GM21737 (cell line): ENCODE data around the gene CTDP1.

Source experiments
- ATAC-seq: cut with Tn5 transposase; IDR thresholded peaks from one replicate; pipeline ENCODE4 v1.9.1; 2021; ENCODE audit warnings: mild to moderate bottlenecking, moderate library complexity; ENCODE audit not compliant: unreplicated experiment

CTDP1 gene

GRCh38 chr18:79697178-79697577 is 17.6 kb downstream of the CTDP1 start:
- no peak for ATAC-seq

- no peak for ATAC-seq
These were observed 18.4 kb downstream of the CTDP1 start for GRCh38 chr18:79697976-79698375.

GRCh38 chr18:79698668-79699335 is 19.2 kb downstream of the CTDP1 start:
- no peak for ATAC-seq

GRCh38 chr18:79699653-79700052 is 20.1 kb downstream of the CTDP1 start:
- ATAC-seq = no peak

GRCh38 chr18:79702906-79703305 is 23.3 kb downstream of the CTDP1 start:
- no peak for ATAC-seq

- ATAC-seq = no peak
These were observed 25.0 kb downstream of the CTDP1 start for GRCh38 chr18:79704631-79705030.

GRCh38 chr18:79705272-79705671 is 25.7 kb downstream of the CTDP1 start:
- ATAC-seq = no peak

- no peak for ATAC-seq
These were observed 26.4 kb downstream of the CTDP1 start for GRCh38 chr18:79706006-79706405.

- ATAC-seq = no peak
These were observed 27.1 kb downstream of the CTDP1 start for GRCh38 chr18:79706658-79707057.

GRCh38 chr18:79707239-79707638 is 27.6 kb downstream of the CTDP1 start:
- no peak for ATAC-seq

- ATAC-seq = no peak
These were observed 28.1 kb downstream of the CTDP1 start for GRCh38 chr18:79707671-79708070.

- no peak for ATAC-seq
These were observed 28.8 kb downstream of the CTDP1 start for GRCh38 chr18:79708412-79708811.

GRCh38 chr18:79712206-79712857 is 32.7 kb downstream of the CTDP1 start:
- no peak for ATAC-seq

- no peak for ATAC-seq
These were observed 33.7 kb downstream of the CTDP1 start for GRCh38 chr18:79713341-79713740.

GRCh38 chr18:79714531-79715240 is 35.1 kb downstream of the CTDP1 start:
- ATAC-seq = no peak

- ATAC-seq = no peak
These were observed 35.7 kb downstream of the CTDP1 start for GRCh38 chr18:79715280-79715679.

GRCh38 chr18:79717059-79717458 is 37.5 kb downstream of the CTDP1 start:
- no peak for ATAC-seq

GRCh38 chr18:79717555-79718074 is 38.0 kb downstream of the CTDP1 start:
- ATAC-seq = no peak

GRCh38 chr18:79718126-79718525 is 38.5 kb downstream of the CTDP1 start:
- no peak for ATAC-seq

GRCh38 chr18:79718878-79719477 is 39.4 kb downstream of the CTDP1 start:
- no peak for ATAC-seq
